Left kidney (tissue), 2 donors: Measurements from ENCODE around the gene CEP350. TPM values are rescaled to one million over a fixed set of nuclear protein-coding genes. Genes with fewer than 3 reads are reported as not detected.
"Not testable (repeated sequence)": the region's sequence is repeated elsewhere in the genome, so short reads cannot be mapped to it uniquely, and the experiment has no call there.

Source experiments
- DNase-seq: peaks from one replicate; pipeline ENCODE4 v3.0.0-alpha.2; 2013
- polyA plus RNA-seq: library from polyadenylated mRNA; unstranded; fragments of 120-200 nt; gene quantifications from one replicate; pipeline ENCODE4 v1.2.1, GENCODE V29; 2013; ENCODE audit not compliant: insufficient read length

Gene CEP350
- polyA plus RNA-seq, 1 donor: 36.8 TPM

DNA sequence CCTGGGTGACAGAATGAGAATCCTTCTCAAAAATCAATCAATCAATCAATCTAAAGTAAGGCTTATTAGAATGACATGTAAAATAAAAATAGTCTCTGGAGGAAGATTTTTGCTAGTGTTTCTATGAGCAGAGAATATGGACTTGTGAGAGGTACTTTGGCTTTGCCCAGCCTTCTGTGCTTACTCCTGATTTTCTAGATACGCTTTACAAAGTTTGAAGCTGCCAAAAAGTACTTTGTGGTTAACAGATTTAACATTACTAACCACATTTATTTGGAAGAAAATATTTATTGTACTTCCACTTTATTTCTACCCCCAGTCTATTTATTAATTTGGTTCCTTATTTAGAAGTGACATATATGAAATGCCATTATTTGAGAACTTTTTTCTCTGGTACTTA, 41.0 kb downstream of the CEP350 start:
- no peak for DNase-seq

DNA sequence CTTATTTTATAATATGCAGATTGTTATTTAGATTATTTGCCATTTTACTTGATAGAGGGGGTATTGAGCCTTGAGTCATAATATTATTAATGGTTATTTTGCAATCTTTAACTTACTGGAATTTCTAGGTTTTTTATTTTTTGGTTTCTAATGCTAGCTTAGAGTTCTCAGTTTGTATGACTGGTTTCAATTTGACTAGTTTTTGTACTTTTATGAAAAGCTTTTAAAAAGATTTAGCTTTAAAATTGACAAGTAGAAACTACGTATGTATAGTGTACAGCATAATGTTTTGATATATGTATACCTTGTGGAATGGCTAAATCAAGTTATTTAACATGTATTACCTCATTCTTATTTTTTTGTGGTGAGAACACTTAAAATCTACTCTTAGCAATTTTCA, 41.5 kb downstream of the CEP350 start:
- no peak for DNase-seq

DNA sequence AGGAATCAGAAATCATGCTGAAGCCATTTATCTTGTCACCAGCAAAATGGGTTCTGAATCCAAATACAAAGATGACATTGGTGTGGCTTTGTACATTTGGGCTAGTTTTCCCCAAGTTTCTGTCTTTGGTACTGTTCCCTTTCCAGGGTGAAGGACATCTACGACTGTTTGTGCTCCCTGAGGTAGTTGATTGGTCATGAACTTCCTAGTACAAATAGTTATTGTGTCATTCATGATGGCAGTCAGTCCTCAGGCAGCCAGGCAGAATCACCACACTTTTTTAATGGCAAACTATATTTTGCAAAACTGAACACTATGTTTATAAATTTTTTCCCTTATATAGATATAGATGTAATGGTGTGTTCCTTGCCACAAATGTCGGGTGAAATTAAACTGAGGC, 46.0 kb downstream of the CEP350 start:
- DNase-seq: no peak

DNA sequence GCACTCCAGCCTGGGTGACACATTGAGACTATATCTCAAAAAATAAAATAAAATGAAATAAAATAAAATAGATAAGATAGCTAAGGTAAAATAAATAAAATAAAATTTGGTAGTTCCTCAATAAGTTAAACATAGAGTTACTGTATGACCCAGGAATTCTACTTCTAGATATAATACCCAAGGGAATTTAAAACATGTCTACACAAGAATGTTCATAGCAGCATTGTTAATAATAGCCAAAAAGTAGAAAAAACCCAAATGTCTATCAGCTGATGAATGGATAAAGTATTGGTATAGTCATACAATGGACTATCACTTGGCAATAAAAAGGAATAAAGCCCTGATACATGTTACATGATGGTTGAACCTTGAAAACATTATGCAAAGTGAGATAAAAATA, 47.8 kb downstream of the CEP350 start:
- DNase-seq: no peak

DNA sequence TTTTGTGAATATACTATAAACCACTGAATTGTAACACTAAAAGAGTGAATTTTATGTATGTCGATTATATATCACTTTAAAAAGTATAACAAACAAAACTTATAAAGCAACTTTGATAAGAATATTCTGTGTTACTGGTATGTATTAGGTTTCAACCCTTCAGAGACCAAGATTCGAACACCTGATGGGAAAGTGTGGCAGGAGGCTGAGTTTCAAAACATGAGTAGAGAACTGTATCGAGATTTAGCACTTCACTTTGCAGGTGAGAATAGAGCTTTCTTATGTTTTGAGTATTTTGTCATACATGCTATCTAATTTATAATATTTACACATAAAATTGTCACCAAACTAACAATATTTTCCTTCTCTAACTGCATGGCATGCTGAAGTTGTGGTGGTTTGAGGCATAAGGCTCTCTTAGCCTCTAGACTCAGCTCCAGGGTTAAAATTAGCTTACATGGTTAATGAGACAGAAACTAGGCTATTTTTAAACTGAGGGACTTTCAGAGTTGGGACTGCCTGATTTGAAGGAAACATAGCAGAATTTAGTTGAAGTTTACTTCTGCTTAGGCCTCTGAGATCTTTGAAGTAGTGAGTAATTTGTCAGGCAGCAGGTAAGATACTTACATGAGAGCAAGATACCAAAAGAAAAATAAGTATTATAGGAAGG, 48.6 kb downstream of the CEP350 start:
- no peak for DNase-seq

DNA sequence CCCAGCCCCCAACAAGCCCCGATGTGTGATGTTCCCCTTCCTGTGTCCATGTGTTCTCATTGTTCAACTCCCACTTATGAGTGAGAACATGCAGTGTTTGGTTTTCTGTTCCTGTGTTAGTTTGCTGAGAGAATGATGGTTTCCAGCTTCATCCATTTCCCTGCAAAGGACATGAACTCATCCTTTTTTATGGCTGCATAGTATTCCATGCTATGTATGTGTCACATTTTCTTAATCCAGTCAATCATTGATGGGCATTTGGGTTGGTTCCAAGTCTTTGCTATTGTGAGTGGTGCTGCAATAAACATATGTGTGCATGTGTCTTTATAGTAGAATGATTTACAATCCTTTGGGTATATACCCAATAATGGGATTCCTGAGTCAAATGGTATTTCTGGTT, 52.2 kb downstream of the CEP350 start:
- DNase-seq: not testable (repeated sequence)

DNA sequence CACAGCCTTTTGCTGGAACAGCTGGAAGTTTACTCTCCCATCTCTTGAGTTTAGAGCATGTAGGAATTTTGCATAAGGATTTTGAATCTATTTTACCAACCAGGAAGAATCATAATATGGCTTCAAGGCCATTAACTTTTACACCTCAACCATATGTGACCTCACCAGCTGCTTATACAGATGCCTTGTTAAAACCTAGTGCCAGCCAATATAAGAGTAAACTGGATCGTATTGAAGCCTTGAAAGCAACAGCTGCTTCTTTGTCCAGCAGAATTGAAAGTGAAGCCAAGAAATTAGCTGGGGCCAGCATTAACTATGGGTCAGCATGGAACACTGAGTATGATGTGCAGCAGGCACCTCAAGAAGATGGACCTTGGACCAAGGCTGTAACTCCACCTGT, 65.4 kb downstream of the CEP350 start:
- DNase-seq: no peak

DNA sequence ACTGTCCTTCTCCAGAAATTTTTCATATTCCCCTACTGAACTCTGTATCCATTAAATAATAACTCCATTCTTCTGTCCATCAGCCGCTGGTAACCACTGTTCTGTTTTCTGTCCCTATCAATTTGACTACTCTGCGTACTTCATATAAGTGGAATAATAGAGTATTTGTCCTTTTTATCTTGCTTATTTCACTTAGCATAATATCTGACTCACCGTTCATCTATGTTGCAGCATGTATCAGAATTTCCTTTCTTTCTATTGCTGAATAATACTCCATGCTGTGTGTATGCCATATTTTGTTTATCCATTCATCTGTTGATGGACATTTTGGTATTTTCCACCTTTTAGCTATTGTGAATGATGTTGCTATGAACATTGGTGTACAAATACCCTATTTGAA, 71.9 kb downstream of the CEP350 start:
- DNase-seq: no peak

DNA sequence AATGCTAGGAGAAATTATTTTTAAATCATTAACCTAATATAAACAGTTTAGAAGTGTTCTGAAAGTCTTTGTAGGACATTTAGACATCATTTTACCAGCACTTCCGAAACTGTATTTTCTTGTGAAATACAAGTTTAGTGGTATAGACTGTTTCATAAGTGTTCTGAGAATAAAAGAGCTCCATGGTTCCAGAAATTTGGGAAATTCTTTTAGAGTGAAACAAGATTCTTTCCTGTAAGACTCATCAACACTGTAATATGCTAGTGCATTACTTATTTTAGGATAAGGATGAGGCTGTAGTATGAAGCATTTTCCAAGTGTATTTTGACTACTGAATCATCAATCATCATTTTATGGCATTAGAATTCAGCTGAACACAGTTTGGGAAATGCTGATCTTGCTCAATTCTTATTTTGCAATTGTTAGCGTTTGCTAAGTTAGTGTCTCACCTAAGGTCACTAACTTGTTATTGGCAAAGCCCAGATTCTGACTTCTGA, 73.4 kb downstream of the CEP350 start:
- no peak for DNase-seq

DNA sequence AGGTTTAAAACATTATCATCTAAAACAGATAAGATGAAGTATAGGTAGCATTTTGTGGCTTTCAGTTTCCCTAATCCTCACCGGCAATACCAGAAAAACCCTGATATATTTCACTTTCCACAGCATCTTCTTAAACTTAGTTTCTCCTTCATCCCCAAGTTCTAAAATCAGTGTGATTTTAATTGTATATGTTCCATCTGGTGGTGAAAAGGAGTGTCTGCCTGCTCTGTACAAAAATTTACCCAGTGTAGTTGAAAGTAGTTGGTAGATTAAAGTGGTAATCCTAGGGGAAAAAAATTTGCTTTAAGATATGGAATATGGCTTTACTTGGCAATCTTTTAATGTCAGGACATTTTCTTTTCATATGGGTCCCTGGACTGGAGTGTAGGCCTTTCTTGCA, 74.3 kb downstream of the CEP350 start:
- no peak for DNase-seq

DNA sequence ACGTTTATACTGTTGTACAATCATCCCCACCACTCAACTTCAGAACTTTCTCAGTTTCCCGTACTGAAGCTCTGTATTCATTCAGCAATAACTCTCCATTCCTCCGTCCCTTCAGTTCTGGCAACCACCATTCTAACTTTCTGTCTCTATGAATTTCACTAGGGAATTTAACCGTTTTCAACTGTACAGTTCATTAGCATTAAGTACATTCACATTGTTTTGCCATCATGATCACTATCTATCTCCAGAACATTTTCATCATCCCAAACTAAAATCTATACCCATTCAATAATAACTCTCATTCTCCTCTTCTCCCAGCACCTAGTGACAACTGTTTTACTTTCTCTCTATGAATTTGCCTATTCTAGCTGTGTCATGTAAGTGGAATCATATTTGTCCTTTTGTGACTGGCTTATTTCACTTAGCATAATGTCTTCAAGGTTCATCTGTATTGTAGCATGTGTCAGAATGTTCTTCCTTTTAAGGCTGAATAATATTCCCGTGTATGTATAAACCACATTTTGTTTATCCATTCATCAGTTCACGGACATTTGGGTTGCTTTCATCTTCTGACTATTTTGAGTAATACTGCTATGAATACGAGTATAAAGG, 75.0 kb downstream of the CEP350 start:
- DNase-seq: no peak

DNA sequence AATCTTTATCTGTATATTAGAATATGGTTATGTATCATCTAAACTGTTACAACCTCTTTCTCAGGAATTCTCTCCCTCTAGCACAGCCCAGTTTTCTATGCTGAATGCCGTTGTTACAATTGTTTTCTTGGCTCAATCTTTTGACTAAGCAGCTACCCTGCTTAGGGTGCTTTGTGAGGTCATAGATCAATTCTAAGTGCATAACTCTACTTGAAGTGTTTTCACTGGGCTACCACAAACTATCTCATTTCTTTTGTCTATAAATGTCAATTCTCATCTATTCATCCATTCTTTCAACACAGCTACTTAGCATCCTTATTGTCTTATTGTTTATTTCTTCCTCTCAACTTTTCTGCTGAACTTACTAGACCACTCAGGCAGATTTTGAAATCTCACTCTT, 77.1 kb downstream of the CEP350 start:
- no peak for DNase-seq

DNA sequence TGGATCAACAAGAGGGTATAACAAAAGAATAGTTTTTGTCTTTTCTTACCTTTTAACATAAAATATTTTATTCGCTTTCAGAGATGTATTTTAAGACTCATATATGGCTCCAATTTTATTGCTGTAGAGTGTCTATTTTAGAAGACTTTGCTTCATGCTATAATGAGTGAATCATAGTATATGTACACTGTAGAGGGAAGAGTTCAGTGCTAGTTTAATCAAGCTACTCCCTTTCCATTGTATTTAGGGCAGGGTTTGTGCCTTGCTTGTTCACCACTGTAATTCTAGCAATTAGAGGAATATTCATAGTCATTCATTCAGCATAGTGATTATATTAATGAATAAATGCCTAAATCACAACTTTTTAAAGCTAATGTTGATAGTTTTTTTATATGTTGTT, 78.8 kb downstream of the CEP350 start:
- DNase-seq: no peak

DNA sequence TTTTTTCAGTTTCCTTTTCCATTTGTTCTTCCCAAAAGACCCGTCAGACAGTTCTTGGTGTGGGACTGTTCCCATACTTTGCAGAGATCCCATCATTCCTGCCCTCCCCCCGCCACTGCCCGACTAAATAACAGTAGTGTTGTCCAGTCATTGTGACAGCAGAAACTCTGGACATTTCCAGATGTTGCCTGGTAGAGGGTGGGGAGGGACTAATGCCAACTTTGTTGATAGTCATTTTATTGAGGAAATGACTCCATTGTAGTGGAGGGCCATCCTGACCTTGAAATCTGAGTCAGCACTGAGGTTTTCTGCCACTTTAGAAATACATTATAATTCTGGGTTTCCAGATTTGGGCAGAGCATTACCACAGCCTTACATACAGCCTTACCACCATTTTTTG, 85.4 kb downstream of the CEP350 start:
- no peak for DNase-seq

DNA sequence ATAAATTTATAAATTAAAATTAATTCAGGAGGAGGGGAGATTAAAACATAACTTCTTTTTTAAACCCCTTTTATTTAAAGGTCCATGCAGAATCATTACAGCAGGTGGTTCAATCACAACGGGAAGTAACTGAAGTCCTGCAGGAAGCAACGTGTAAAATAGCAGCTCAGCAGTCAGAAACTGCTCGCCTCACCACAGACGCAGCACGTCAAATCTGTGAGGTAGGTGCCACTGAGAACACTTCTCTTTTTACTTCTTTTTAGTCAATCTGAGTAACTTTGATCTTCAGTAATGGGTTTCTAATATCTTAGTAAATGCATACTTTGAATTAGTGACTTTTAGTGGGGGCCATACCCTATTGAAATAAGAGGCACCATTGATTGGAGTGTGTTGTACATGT, 87.0 kb downstream of the CEP350 start:
- no peak for DNase-seq

DNA sequence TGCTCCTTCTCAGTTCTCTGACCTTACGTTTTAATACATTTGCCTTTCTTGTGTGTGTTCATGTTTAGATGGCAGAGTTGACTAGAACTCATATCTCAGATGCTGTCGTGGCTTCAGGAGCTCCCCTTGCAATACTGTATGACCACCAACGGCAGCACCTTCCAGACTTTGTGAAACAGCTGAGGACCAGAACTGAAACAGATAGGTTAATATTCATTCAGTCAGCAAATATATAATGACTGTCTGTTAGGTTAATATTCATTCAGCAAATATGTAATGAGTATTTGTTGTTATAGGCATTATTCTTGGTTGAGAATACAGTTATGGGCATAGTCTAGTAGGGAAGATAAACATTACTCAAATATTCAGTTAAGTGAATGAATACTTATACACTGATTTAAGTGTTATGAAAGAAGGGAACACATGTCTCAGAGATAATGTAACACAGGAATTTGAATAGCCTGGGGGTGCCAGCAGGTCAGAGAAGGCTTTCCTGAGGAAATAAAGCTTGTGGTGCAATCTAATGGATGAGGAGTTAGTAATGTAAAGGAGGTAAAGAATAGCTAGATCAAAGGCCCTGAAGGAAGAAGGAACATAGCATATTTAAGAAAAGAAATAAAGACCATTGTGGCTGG, 88.5 kb downstream of the CEP350 start:
- DNase-seq: no peak

DNA sequence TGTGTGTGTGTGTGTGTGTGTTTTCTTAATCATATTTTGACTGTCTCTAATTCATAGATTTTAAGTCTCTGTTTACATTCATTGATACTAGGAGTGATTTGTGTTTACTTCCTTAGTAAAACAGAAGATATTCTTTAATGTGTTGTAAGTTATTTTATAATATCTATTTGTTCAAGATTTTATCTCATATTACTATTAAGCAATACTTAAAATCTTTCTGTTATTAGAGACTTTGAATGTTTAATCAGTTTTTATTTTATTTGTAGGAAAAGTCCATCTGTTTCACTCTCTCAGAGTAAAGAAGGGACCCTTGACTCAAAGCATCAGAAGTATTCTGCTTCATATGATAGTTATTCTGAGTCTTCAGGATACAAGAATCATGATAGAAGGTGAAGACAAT, 89.2 kb downstream of the CEP350 start:
- DNase-seq: no peak

DNA sequence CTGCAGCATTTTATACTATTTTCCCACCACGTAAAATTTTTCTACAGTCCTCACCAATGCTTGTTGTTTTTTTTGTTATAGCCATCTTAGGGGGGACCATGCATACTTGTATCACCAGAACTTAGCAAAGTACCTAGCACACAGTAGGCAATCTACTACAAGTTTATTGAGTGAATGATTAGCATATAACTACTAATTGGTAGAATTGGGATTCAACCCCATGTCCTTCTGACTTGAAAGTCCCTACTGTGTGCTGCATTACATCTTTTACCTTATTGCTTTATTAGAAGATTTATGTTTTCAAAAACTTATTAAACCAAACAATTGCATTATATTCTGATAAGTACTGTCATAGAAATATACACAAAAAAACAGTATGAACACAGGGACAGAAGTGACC, 92.1 kb downstream of the CEP350 start:
- DNase-seq: no peak

DNA sequence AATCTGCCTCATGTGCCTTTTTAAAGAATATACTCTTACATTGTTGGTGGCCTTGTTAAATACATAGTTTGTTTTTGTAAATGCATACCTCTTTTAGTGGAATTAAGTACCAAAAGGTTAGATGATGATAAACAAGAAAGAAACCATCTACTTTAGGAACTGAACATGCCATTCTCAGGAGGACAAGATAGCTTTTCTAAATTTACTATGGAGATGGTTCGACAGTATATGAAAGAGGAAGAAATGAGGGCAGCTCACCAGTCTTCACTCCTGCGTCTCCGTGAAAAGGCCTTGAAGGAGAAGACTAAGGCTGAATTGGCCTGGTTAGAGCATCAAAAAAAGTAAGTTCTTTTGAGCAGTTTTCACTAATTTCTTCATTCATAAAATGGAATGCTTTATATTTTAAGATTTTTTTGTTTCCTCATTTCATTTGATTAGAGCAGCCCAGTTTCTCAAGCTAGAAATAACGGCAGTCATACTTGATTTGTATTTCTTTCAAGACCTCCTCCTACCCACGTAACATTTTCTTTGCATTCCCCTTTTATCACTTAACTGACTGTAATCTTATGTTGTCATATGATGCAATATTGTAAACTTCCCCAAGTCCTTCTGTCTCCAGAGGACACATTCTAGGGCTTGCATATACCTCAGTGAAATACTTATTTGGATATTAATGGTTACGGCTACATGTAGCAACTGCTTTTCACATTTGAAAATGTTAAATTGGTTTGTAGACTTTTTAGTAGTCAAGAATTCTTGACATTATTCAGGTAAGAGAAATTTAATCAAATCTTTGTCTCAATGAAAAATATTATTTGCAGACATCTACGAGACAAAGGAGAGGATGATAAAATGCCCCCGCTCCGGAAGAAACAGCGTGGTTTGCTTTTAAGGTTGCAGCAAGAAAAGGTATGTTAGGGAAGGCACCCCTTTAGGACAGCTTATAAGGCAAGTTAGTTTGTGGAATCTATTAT, 99.3 kb downstream of the CEP350 start:
- no peak for DNase-seq

DNA sequence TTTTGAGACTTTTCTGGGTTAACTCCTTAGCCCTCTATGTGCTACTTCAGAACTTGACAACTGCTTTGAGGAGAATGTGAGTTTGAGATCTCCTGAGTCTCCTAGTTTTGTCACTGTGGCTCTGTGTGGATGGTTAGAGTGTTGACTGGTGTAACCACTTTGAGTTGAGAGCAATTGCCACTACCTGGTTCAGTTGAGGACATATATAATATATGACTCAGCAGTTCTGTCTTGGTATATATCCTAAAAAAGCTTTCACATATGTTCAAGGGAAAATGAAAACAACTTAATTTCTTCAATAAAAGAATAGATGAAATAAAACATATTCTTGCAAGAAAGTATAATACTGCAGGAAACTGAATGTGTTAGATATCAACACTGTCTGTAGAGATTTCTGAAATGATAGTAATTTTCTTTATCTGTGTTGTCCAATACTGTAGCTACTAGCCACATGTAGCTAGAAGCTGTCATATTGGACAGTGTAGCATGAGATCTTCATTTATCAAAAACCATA, 103.3 kb downstream of the CEP350 start:
- DNase-seq: no peak

DNA sequence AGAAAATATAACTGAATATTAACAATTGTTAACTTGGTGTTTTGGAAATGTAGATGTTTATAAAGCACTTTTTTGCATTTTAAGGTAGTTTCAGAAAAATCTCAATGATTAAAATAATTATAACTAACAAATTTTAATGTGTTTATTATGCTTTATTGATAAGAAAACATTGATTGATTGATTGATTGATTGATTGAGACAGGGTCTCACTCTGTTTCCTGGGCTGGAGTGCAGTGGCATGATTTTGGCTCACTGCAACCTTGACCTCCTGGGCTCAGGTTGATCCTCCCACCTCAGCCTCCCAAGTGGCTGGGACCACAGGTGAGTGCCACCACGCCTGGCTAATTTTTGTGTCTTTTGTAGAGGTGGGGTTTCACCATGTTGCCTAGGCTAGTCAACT, 106.4 kb downstream of the CEP350 start:
- no peak for DNase-seq

DNA sequence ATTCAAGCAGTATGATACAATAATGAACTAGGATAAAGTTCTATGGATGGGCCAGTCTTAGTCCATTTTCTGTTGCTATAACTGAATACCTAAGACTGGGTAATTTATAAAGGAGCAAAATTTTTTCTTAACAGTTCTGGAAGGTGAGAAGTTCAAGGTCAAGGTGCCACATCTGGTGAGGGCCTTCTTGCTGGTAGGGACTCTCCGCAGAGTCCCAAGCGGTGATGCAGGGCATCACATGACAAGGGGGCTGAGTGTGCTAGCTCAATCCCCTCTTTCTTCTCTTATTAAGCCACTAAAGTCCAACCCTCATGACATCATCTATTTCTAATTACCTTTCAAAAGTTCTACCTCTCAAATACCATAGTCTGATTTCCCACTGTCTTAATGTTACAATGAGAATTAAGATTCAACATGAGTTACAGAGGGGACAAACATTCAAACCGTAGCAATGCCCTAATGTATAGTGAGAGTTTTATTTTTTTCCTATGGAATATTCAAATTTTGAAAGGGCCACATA, 107.9 kb downstream of the CEP350 start:
- DNase-seq: no peak
